GM10266 (cell line): ENCODE data around the gene PRODH.
"Not testable (repeated sequence)": the region's sequence is repeated elsewhere in the genome, so short reads cannot be mapped to it uniquely, and the experiment has no call there.

ENCODE experiments used
- DNase-seq: peaks from one replicate; pipeline ENCODE4 v3.0.0; 2012; ENCODE audit errors: extremely low spot score
- CTCF ChIP-seq: IDR thresholded peaks from 2 replicates; pipeline ENCODE4 v1.5.1; 2012; ENCODE audit warnings: mild to moderate bottlenecking, low read depth; ENCODE audit not compliant: control insufficient read depth, insufficient read depth; ENCODE audit errors: missing control alignments

The PRODH gene

GRCh38 chr22:18977824-18978425 is 41.8 kb upstream of the PRODH start:
- no peak for DNase-seq
- no peak for TF ChIP-seq CTCF

- no peak for DNase-seq
- no peak for TF ChIP-seq CTCF
These were observed 40.2 kb upstream of the PRODH start for GRCh38 chr22:18976197-18976751.

- no peak for TF ChIP-seq CTCF
- DNase-seq: no peak
These were observed 39.5 kb upstream of the PRODH start for GRCh38 chr22:18975434-18976196.

GRCh38 chr22:18974477-18975180 is 38.5 kb upstream of the PRODH start:
- no peak for DNase-seq
- no peak for TF ChIP-seq CTCF

GRCh38 chr22:18973264-18974031 is 37.4 kb upstream of the PRODH start:
- TF ChIP-seq CTCF: no peak
- DNase-seq: no peak

GRCh38 chr22:18972591-18972990 is 36.5 kb upstream of the PRODH start:
- DNase-seq: not testable (repeated sequence)

- DNase-seq: not testable (repeated sequence)
These were observed 35.9 kb upstream of the PRODH start for GRCh38 chr22:18972029-18972428.
